CD4-positive, alpha-beta T cell (primary cell): ENCODE results near the gene SERP2. TPM values are rescaled to one million over a fixed set of nuclear protein-coding genes. Genes with fewer than 3 reads are reported as not detected.

Source experiments
- ATAC-seq: fragments of 200-7000 bp; cut with Tn5 transposase; one replicate; pipeline ENCODE4 v1.10.0; 2022; ENCODE audit warnings: mild to moderate bottlenecking; ENCODE audit not compliant: poor library complexity
- CTCF ChIA-PET: fragments of 350-600 bp; sonication (Branson Sonifier 250); formaldehyde crosslinking; loops from one replicate; lab custom pipeline; 2021; ENCODE audit warnings: antibody characterized with exemption, inconsistent platforms; lab: Charles Lee
- POLR2A ChIA-PET: fragments of 350-600 bp; sonication (Branson Sonifier 250); formaldehyde crosslinking; loops from one replicate; lab custom pipeline; 2021; ENCODE audit warnings: antibody characterized with exemption, inconsistent platforms; lab: Charles Lee
- DNase-seq, 14 experiments: peaks; one replicate each; pipeline ENCODE4 v3.0.0-alpha.2; 2013 to 2020; ENCODE audit warnings: mixed read lengths in 2 of 14
- H3K27ac ChIP-seq, 2 donors: one replicate each; pipeline versions ENCODE4 v1.5.1 to v1.7.0; 2013; ENCODE audit warnings: low read length in 2 of 2, low read depth in 1 of 2, mild to moderate bottlenecking in 1 of 2
- H3K27me3 ChIP-seq, 2 experiments: 1 replicate in 1 of 2; 2 replicates in 1 of 2; pipeline versions ENCODE4 v1.6.1 to v1.7.0; 2013; ENCODE audit warnings: low read length in 2 of 2, control low read depth in 1 of 2, mild to moderate bottlenecking in 1 of 2, moderate library complexity in 1 of 2; ENCODE audit not compliant: insufficient read depth in 2 of 2, control insufficient read depth in 1 of 2
- H3K36me3 ChIP-seq: one replicate; pipeline ENCODE4 v1.6.1; 2013; ENCODE audit warnings: low read length, control low read depth; ENCODE audit not compliant: insufficient read depth
- H3K4me1 ChIP-seq: one replicate; pipeline ENCODE4 v1.6.1; 2013; ENCODE audit warnings: low read length, control low read depth; ENCODE audit not compliant: insufficient read depth
- H3K4me3 ChIP-seq: one replicate; pipeline ENCODE4 v1.5.1; 2013; ENCODE audit warnings: mild to moderate bottlenecking, low read length, moderate library complexity
- H3K9me3 ChIP-seq, 2 experiments: 1 replicate in 1 of 2; 2 replicates in 1 of 2; pipeline versions ENCODE4 v1.6.1 to v1.7.0; 2013; ENCODE audit warnings: low read length in 2 of 2, mild to moderate bottlenecking in 2 of 2, control low read depth in 1 of 2, moderate library complexity in 1 of 2; ENCODE audit not compliant: control insufficient read depth in 1 of 2, insufficient read depth in 1 of 2
- H3K27ac Mint-ChIP-seq: one replicate; pipeline ENCODE4 v1.8.0; 2020; ENCODE audit warnings: mixed read lengths
- H3K27me3 Mint-ChIP-seq: one replicate; pipeline ENCODE4 v1.8.0; 2021; ENCODE audit warnings: mixed read lengths
- H3K36me3 Mint-ChIP-seq: one replicate; pipeline ENCODE4 v1.8.0; 2021; ENCODE audit warnings: low read depth, mixed read lengths
- H3K4me1 Mint-ChIP-seq: one replicate; pipeline ENCODE4 v1.8.0; 2021; ENCODE audit warnings: low read depth, mixed read lengths
- H3K4me3 Mint-ChIP-seq: one replicate; pipeline ENCODE4 v1.8.0; 2020; ENCODE audit warnings: mild to moderate bottlenecking, mixed read lengths
- H3K9me3 Mint-ChIP-seq: one replicate; pipeline ENCODE4 v1.8.0; 2020; ENCODE audit warnings: mixed read lengths
- intact Hi-C, 2 experiments: fragments of 100-400 bp; cut with DNase I in 1 of 2; cut with micrococcal nuclease in 1 of 2; formaldehyde crosslinking; loops; one replicate each; pipeline versions ENCODE4 v1.15.1 to v1.9.0; 2023 to 2025; cut with DNase I, micrococcal nuclease
- total RNA-seq, 174 experiments: library from RNA in 2 of 174; stranded (reverse) in 2 of 174; gene quantifications; one replicate each; pipeline ENCODE4 v1.2.3 and lab custom pipeline; 2021 to 2026
- TF ChIP-seq, protein P1 (sequence below): fragments of 200-600 bp; IDR thresholded peaks from one replicate; pipeline ENCODE4 v1.8.0; 2022; ENCODE audit warnings: antibody characterized with exemption, mild to moderate bottlenecking

Gene SERP2
- total RNA-seq, 2 experiments from 2014 or later: not detected

DNA sequence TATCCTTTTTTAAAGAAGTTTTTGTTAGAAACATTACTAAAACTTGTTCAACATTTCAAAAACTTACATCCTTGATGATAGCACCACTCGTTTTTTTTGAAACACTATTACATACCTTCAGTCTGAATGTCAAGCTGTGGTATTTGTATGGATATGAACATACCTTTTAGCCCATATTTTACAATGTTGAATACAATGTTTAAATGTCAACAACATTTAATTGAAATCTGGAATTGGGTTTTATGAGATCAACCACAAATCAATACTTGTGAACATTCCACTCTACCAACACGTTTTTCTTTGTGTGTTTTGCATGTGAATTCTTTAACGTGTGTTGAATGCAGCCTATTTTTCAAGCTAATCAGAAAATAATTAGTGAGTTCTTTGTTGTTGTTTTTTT is 4.7 kb downstream of the SERP2 start:
- TF ChIP-seq, protein P1, sequence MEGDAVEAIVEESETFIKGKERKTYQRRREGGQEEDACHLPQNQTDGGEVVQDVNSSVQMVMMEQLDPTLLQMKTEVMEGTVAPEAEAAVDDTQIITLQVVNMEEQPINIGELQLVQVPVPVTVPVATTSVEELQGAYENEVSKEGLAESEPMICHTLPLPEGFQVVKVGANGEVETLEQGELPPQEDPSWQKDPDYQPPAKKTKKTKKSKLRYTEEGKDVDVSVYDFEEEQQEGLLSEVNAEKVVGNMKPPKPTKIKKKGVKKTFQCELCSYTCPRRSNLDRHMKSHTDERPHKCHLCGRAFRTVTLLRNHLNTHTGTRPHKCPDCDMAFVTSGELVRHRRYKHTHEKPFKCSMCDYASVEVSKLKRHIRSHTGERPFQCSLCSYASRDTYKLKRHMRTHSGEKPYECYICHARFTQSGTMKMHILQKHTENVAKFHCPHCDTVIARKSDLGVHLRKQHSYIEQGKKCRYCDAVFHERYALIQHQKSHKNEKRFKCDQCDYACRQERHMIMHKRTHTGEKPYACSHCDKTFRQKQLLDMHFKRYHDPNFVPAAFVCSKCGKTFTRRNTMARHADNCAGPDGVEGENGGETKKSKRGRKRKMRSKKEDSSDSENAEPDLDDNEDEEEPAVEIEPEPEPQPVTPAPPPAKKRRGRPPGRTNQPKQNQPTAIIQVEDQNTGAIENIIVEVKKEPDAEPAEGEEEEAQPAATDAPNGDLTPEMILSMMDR: no peak
- ChIA-PET CTCF (no interaction called here), POLR2A (no interaction called here)
- H3K36me3 Mint-ChIP-seq: no peaks in the 10 kb centered on the region
- peaks cover 5% of the 10 kb centered on the region for H3K4me1 Mint-ChIP-seq
- Histone ChIP-seq H3K27me3 (peaks cover 5 to 6% of the 10 kb centered on the region in 2 experiments), H3K27ac (no peak overlapping the region), H3K36me3 (no peaks in the 10 kb centered on the region), H3K9me3 (peaks cover 0 to under 1% of the 10 kb centered on the region in 2 experiments), H3K4me1 (peaks cover 2% of the 10 kb centered on the region), H3K4me3 (no peak overlapping the region)
- intact Hi-C loops: no loop called here
- H3K27ac Mint-ChIP-seq: no peak overlapping the region
- H3K4me3 Mint-ChIP-seq: no peak overlapping the region
- no peaks in the 10 kb centered on the region for H3K9me3 Mint-ChIP-seq
- H3K27me3 Mint-ChIP-seq: peaks cover 14% of the 10 kb centered on the region
- DNase-seq (no peak), ATAC-seq (no peak)

DNA sequence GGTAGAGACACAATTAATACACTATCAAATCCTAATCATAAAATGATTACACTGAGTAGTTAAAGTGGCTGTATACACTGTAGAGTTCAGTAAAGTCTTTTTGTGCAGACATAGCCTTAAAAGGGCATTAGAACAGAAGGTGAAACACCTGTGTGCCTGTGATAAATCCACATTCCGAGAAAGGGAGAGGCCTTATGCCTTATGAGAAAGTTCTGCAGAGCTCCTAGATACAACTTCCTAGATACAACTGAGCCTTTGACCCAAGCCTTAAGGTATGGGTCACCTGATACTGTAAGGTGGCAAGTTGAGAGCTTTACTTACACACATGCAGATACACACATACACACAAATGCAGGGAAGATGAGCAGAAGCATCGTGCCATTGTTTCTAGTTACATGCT is 6.3 kb downstream of the SERP2 start:
- no peak overlapping the region for H3K4me3 Mint-ChIP-seq
- peaks cover 7% of the 10 kb centered on the region for H3K27me3 Mint-ChIP-seq
- H3K9me3 Mint-ChIP-seq: no peaks in the 10 kb centered on the region
- no peaks in the 10 kb centered on the region for H3K36me3 Mint-ChIP-seq
- H3K9me3 ChIP-seq: no peaks in the 10 kb centered on the region
- POLR2A ChIA-PET: no interaction called here
- no peaks in the 10 kb centered on the region for H3K4me1 ChIP-seq
- no peak overlapping the region for H3K4me3 ChIP-seq
- TF ChIP-seq, protein P1: no peak
- intact Hi-C loops: no loop called here
- H3K27ac ChIP-seq: no peak overlapping the region
- ATAC-seq: no peak
- DNase-seq: no peak
- CTCF ChIA-PET: no interaction called here
- H3K27me3 ChIP-seq: no peaks in the 10 kb centered on the region
- peaks cover under 1% of the 10 kb centered on the region for H3K4me1 Mint-ChIP-seq
- H3K36me3 ChIP-seq: no peaks in the 10 kb centered on the region
- no peak overlapping the region for H3K27ac Mint-ChIP-seq

DNA sequence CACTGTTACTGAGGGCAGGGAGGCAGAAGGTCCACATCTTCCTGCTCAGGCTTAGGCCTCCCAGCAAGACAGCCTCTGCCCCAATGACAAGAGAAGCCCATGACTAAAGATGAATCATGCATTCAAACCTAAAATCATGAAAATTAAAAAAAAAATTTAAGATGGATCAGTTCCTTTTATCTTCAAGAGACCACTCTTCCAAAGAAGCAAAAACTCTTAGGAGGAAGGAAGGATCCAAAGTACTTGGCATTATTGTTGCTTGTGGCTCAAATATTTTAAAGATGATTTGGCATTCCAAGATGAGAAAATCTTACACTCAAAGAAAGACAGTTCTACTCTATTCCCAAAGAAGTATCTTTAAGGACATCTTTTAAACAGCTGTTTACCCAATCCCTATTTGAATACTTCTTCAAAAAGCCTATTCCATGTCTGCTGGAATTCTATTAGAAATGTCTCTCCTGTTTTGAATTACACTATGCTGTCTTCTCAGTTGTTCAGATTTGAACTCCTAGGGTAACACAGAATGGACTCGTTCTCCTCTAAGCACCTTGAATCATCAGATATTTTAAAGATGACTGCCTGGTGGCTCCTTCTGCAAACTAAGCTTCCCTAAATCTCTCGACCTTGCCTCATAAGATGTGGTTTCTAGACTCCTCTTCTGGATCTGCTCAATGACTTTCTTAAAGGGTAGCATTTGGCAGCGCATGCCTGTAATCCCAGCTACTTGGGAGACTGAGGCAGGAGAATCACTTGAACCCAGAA is 7.0 kb downstream of the SERP2 start:
- DNase-seq (no peak), ATAC-seq (no peak)
- no peaks in the 10 kb centered on the region for H3K4me1 ChIP-seq
- H3K27me3 ChIP-seq: no peaks in the 10 kb centered on the region
- Mint-ChIP-seq H3K36me3 (no peaks in the 10 kb centered on the region), H3K9me3 (no peaks in the 10 kb centered on the region), H3K4me1 (no peaks in the 10 kb centered on the region), H3K4me3 (no peak overlapping the region), H3K27me3 (peaks cover under 1% of the 10 kb centered on the region), H3K27ac (no peak overlapping the region)
- no peak overlapping the region for H3K4me3 ChIP-seq
- POLR2A ChIA-PET: no interaction called here
- TF ChIP-seq, protein P1: no peak
- CTCF ChIA-PET: no interaction called here
- H3K36me3 ChIP-seq: no peaks in the 10 kb centered on the region
- H3K27ac ChIP-seq: no peak overlapping the region
- intact Hi-C loops: no loop called here
- no peaks in the 10 kb centered on the region for H3K9me3 ChIP-seq
